Neuronal stem cell (in vitro differentiated cells): ENCODE data around the gene CD1C. TPM values are rescaled to one million over a fixed set of nuclear protein-coding genes. Genes with fewer than 3 reads are reported as not detected.

ENCODE experiments used
- DNase-seq: peaks from one replicate; pipeline ENCODE4 v3.0.0-alpha.2; 2013; ENCODE audit warnings: low spot score
- H2AFZ ChIP-seq: one replicate; pipeline ENCODE4 v1.6.1; 2013; ENCODE audit warnings: mild to moderate bottlenecking, low read length, inconsistent platforms
- H2AK5ac ChIP-seq: 2 replicates; pipeline ENCODE4 v1.6.1; 2013; ENCODE audit warnings: low read depth, mild to moderate bottlenecking, inconsistent platforms, low read length, moderate library complexity, mixed read lengths
- H2BK120ac ChIP-seq: 2 replicates; pipeline ENCODE4 v1.6.1; 2013; ENCODE audit warnings: low read depth, mild to moderate bottlenecking, inconsistent platforms, low read length, moderate library complexity, mixed read lengths
- H2BK12ac ChIP-seq: one replicate; pipeline ENCODE4 v1.6.1; 2013; ENCODE audit warnings: low read length, inconsistent platforms
- H2BK15ac ChIP-seq: 2 replicates; pipeline ENCODE4 v1.6.1; 2013; ENCODE audit warnings: mild to moderate bottlenecking, low read length, inconsistent platforms, mixed read lengths
- H2BK5ac ChIP-seq: one replicate; pipeline ENCODE4 v1.6.1; 2013; ENCODE audit warnings: inconsistent platforms, mild to moderate bottlenecking, low read length, moderate library complexity
- H3K14ac ChIP-seq: one replicate; pipeline ENCODE4 v1.6.1; 2013; ENCODE audit warnings: low read length, inconsistent platforms
- H3K18ac ChIP-seq: 2 replicates; pipeline ENCODE4 v1.6.1; 2013; ENCODE audit warnings: low read length, inconsistent platforms
- H3K23ac ChIP-seq: 2 replicates; pipeline ENCODE4 v1.6.1; 2013; ENCODE audit warnings: low read depth, mild to moderate bottlenecking, mixed read lengths, low read length, inconsistent platforms; ENCODE audit not compliant: poor library complexity
- H3K27ac ChIP-seq: replicated peaks from 3 replicates; pipeline ENCODE4 v1.5.1; 2013; ENCODE audit warnings: low read length, inconsistent platforms
- H3K27me3 ChIP-seq, 3 experiments: 2 replicates each; pipeline ENCODE4 v1.6.1; 2013; ENCODE audit warnings: low read length in 3 of 3, mild to moderate bottlenecking in 2 of 3, inconsistent platforms in 1 of 3, low read depth in 1 of 3, mixed read lengths in 1 of 3, moderate library complexity in 1 of 3; ENCODE audit not compliant: control insufficient read depth in 3 of 3, insufficient read depth in 3 of 3
- H3K36me3 ChIP-seq, 2 donors: replicated peaks in 1 of 2; 2 replicates each; pipeline ENCODE4 v1.6.1; 2013; ENCODE audit warnings: low read length in 2 of 2; ENCODE audit not compliant: control insufficient read depth in 2 of 2, insufficient read depth in 2 of 2
- H3K4ac ChIP-seq: 2 replicates; pipeline ENCODE4 v1.6.1; 2013; ENCODE audit warnings: inconsistent platforms, mild to moderate bottlenecking, low read length, moderate library complexity
- H3K4me1 ChIP-seq, 2 donors: 1 replicate in 1 of 2; 2 replicates in 1 of 2; pipeline ENCODE4 v1.6.1; 2013; ENCODE audit warnings: low read length in 2 of 2, low read depth in 1 of 2; ENCODE audit not compliant: control insufficient read depth in 2 of 2, insufficient read depth in 1 of 2
- H3K4me2 ChIP-seq: one replicate; pipeline ENCODE4 v1.6.1; 2013; ENCODE audit warnings: mild to moderate bottlenecking, low read length, inconsistent platforms; ENCODE audit not compliant: insufficient read depth, poor library complexity, severe bottlenecking
- H3K4me3 ChIP-seq, 2 donors: 2 replicates each; pipeline ENCODE4 v1.5.1; 2013; ENCODE audit warnings: low read length in 2 of 2, mild to moderate bottlenecking in 2 of 2, inconsistent platforms in 1 of 2, moderate library complexity in 1 of 2
- H3K79me1 ChIP-seq: one replicate; pipeline ENCODE4 v1.6.1; 2013; ENCODE audit warnings: low read depth, mild to moderate bottlenecking, inconsistent platforms, low read length, moderate library complexity
- H3K9ac ChIP-seq: one replicate; pipeline ENCODE4 v1.6.1; 2013; ENCODE audit warnings: mild to moderate bottlenecking, low read depth, low read length, inconsistent platforms; ENCODE audit not compliant: poor library complexity
- H3K9me3 ChIP-seq, 2 donors: replicated peaks in 1 of 2; 2 replicates each; pipeline versions ENCODE3 to v1.6.1; 2013; ENCODE audit warnings: low read length in 2 of 2, mild to moderate bottlenecking in 2 of 2, inconsistent platforms in 1 of 2, low read depth in 1 of 2, mixed read lengths in 1 of 2, moderate library complexity in 1 of 2; ENCODE audit not compliant: control insufficient read depth in 2 of 2, insufficient read depth in 1 of 2
- H4K8ac ChIP-seq: one replicate; pipeline ENCODE4 v1.6.1; 2013; ENCODE audit warnings: low read depth, mild to moderate bottlenecking, inconsistent platforms, low read length, moderate library complexity
- H4K91ac ChIP-seq: one replicate; pipeline ENCODE4 v1.6.1; 2013; ENCODE audit warnings: low read length, low read depth, mild to moderate bottlenecking, inconsistent platforms; ENCODE audit not compliant: poor library complexity
- WGBS, 2 donors: extraction: QIAGEN DNeasy Blood & Tissue Kit; methylation state at CpG; one replicate each; pipeline ENCODE4 v1.1.7; 2013; ENCODE audit warnings: missing lambda C conversion rate in 2 of 2, mixed read lengths in 1 of 2; ENCODE audit not compliant: insufficient read length in 2 of 2, insufficient replicate concordance in 1 of 2; ENCODE audit errors: extremely low coverage in 2 of 2; 5-methylcytosine and 5-hydroxymethylcytosine counted together
- polyA plus RNA-seq, 2 experiments: library from polyadenylated mRNA; stranded (reverse); fragments of 200-250 nt; gene quantifications; one replicate each; pipeline ENCODE4 v1.2.3, GENCODE V29; 2013

Gene CD1C
- polyA plus RNA-seq (2013, experiment 1 of 2) = not detected
- polyA plus RNA-seq (2013, experiment 2 of 2) = not detected

- Histone ChIP-seq H3K79me1 (no peaks in the 10 kb centered on the region), H2AK5ac (no peak within 1 kb of the TSS), H3K27me3 (no peaks in the 10 kb centered on the region), H3K14ac (no peak within 1 kb of the TSS), H3K4me2 (no peak within 1 kb of the TSS), H2BK15ac (no peak within 1 kb of the TSS), H3K9me3 (no peaks in the 10 kb centered on the region), H4K8ac (no peak within 1 kb of the TSS), H2AFZ (no peak within 1 kb of the TSS), H3K36me3 (no peaks in the 10 kb centered on the region), H3K23ac (no peak within 1 kb of the TSS), H3K9ac (no peak within 1 kb of the TSS), H3K4ac (no peak within 1 kb of the TSS), H3K18ac (no peak within 1 kb of the TSS), H2BK5ac (no peak within 1 kb of the TSS), H4K91ac (no peak within 1 kb of the TSS), H3K4me3 (no peak within 1 kb of the TSS), H2BK120ac (no peak within 1 kb of the TSS), H2BK12ac (no peak within 1 kb of the TSS), H3K27ac (no peak within 1 kb of the TSS), H3K4me1 (no peaks in the 10 kb centered on the region)
- no CpG with 5 or more reads among the region's 4 CpGs for WGBS, 2 donors
- no peak for DNase-seq
Observed at GRCh38 chr1:158289811-158290210, at the start of gene CD1C. Gene CD1C (plus strand): TSS chr1:158289923. CDS start chr1:158290065, 142 bp downstream.

- Histone ChIP-seq H3K9ac (no peak overlapping the region), H3K23ac (no peak overlapping the region), H2BK12ac (no peak overlapping the region), H3K4me2 (no peak overlapping the region), H3K9me3 (no peaks in the 10 kb centered on the region), H3K27ac (no peak overlapping the region), H2BK5ac (no peak overlapping the region), H3K14ac (no peak overlapping the region), H2BK120ac (no peak overlapping the region), H2AFZ (no peak overlapping the region), H3K4me3 (no peak overlapping the region), H3K4ac (no peak overlapping the region), H2BK15ac (no peak overlapping the region), H3K4me1 (no peaks in the 10 kb centered on the region), H2AK5ac (no peak overlapping the region), H4K8ac (no peak overlapping the region), H3K18ac (no peak overlapping the region), H4K91ac (no peak overlapping the region), H3K27me3 (no peaks in the 10 kb centered on the region), H3K36me3 (no peaks in the 10 kb centered on the region), H3K79me1 (no peaks in the 10 kb centered on the region)
- no peak for DNase-seq
- WGBS, 2 donors = no CpG with 5 or more reads among the region's 7 CpGs
Observed at GRCh38 chr1:158246650-158247049, 43.1 kb upstream of the CD1C start.

- DNase-seq = no peak
- H3K4me3 ChIP-seq = no peak overlapping the region
- H3K23ac ChIP-seq = no peak overlapping the region
- no peak overlapping the region for H4K8ac ChIP-seq
- H3K4me2 ChIP-seq = no peak overlapping the region
- no peak overlapping the region for H3K18ac ChIP-seq
- H3K9ac ChIP-seq = no peak overlapping the region
- WGBS, 2 donors = no CpG with 5 or more reads among the region's 3 CpGs
- H3K14ac ChIP-seq = no peak overlapping the region
- no peak overlapping the region for H4K91ac ChIP-seq
- H2BK15ac ChIP-seq = no peak overlapping the region
- no peak overlapping the region for H2AK5ac ChIP-seq
- no peak overlapping the region for H2BK5ac ChIP-seq
- H2BK120ac ChIP-seq = no peak overlapping the region
- H3K27ac ChIP-seq = no peak overlapping the region
- H3K27me3 ChIP-seq = no peaks in the 10 kb centered on the region
- no peaks in the 10 kb centered on the region for H3K79me1 ChIP-seq
- H3K9me3 ChIP-seq = no peaks in the 10 kb centered on the region
- no peak overlapping the region for H3K4ac ChIP-seq
- H2BK12ac ChIP-seq = no peak overlapping the region
- H2AFZ ChIP-seq = no peak overlapping the region
- no peaks in the 10 kb centered on the region for H3K4me1 ChIP-seq
- H3K36me3 ChIP-seq = no peaks in the 10 kb centered on the region
Observed at GRCh38 chr1:158248118-158248517, 41.6 kb upstream of the CD1C start.

DNA sequence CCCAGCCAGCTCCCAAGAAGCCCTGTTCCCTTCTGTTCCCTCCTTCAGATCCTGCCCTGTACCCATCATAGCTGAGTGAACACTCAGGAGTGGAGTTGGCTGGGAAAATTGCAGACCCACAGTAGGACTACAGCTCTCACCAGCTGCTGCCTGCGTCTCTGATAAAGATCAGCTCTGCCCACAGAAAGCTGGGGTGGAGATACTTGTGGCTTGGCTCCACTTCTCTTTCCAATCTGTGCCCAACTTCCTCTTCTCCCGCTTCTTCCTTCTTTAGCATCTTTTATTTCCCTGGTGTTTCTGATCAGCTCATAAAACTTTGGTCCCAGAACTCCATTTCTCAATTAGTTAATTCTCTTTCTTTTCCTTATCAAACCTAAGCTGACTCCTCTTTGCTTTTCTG, 41.0 kb upstream of the CD1C start:
- no peak for DNase-seq
- H2BK15ac ChIP-seq = no peak overlapping the region

More for the DNA sequence above, 41.0 kb upstream of the CD1C start:
- Histone ChIP-seq H3K4ac (no peak overlapping the region), H3K9me3 (no peaks in the 10 kb centered on the region), H3K4me3 (no peak overlapping the region), H3K14ac (no peak overlapping the region), H3K4me2 (no peak overlapping the region), H3K9ac (no peak overlapping the region), H3K18ac (no peak overlapping the region), H2AK5ac (no peak overlapping the region), H3K23ac (no peak overlapping the region), H3K27me3 (no peaks in the 10 kb centered on the region), H4K91ac (no peak overlapping the region), H3K36me3 (no peaks in the 10 kb centered on the region), H3K79me1 (no peaks in the 10 kb centered on the region), H3K27ac (no peak overlapping the region), H3K4me1 (no peaks in the 10 kb centered on the region), H2BK12ac (no peak overlapping the region), H4K8ac (no peak overlapping the region), H2AFZ (no peak overlapping the region), H2BK5ac (no peak overlapping the region), H2BK120ac (no peak overlapping the region)
- WGBS, 2 donors = no CpG with 5 or more reads among the region's 2 CpGs
